Mesenchymal stem cell (in vitro differentiated cells and primary cell): ENCODE data around the gene ELK4.

ENCODE experiments used
- DNase-seq: peaks from one replicate; pipeline ENCODE4 v3.0.0-alpha.2; 2013
- H2AFZ ChIP-seq: one replicate; pipeline ENCODE4 v1.6.1; 2013; ENCODE audit warnings: low read depth, mild to moderate bottlenecking, control low read depth, inconsistent platforms, low read length, moderate library complexity
- H2AK5ac ChIP-seq: 2 replicates; pipeline ENCODE4 v1.6.1; 2013; ENCODE audit warnings: low read length, moderate library complexity, mild to moderate bottlenecking, inconsistent platforms; ENCODE audit not compliant: severe bottlenecking
- H2BK120ac ChIP-seq: one replicate; pipeline ENCODE4 v1.6.1; 2013; ENCODE audit warnings: low read depth, mild to moderate bottlenecking, inconsistent platforms, low read length, moderate library complexity
- H2BK12ac ChIP-seq, 2 experiments: one replicate each; pipeline ENCODE4 v1.6.1; 2013; ENCODE audit warnings: inconsistent platforms in 2 of 2, low read length in 2 of 2, mild to moderate bottlenecking in 2 of 2, moderate library complexity in 2 of 2, control low read depth in 1 of 2
- H2BK15ac ChIP-seq: one replicate; pipeline ENCODE4 v1.6.1; 2013; ENCODE audit warnings: mild to moderate bottlenecking, low read depth, inconsistent platforms; ENCODE audit not compliant: poor library complexity, severe bottlenecking
- H2BK5ac ChIP-seq: 2 replicates; pipeline ENCODE4 v1.6.1; 2013; ENCODE audit warnings: low read depth, mild to moderate bottlenecking, low read length, control low read depth, inconsistent platforms; ENCODE audit not compliant: poor library complexity, severe bottlenecking
- H3K14ac ChIP-seq, 2 experiments: one replicate each; pipeline ENCODE4 v1.6.1; 2013; ENCODE audit warnings: inconsistent platforms in 2 of 2, low read length in 2 of 2, control low read depth in 1 of 2, mild to moderate bottlenecking in 1 of 2, moderate library complexity in 1 of 2
- H3K18ac ChIP-seq, 2 experiments: one replicate each; pipeline ENCODE4 v1.6.1; 2013; ENCODE audit warnings: inconsistent platforms in 2 of 2, low read length in 2 of 2, control low read depth in 1 of 2, low read depth in 1 of 2, mild to moderate bottlenecking in 1 of 2
- H3K23ac ChIP-seq, 2 experiments: one replicate each; pipeline ENCODE4 v1.6.1; 2013; ENCODE audit warnings: inconsistent platforms in 2 of 2, low read length in 2 of 2, mild to moderate bottlenecking in 2 of 2, moderate library complexity in 2 of 2, control low read depth in 1 of 2
- H3K27ac ChIP-seq: 2 replicates; pipeline ENCODE4 v1.5.1; 2013; ENCODE audit warnings: mild to moderate bottlenecking, moderate library complexity, low read length, control low read depth, inconsistent platforms; ENCODE audit not compliant: poor library complexity, severe bottlenecking
- H3K27me3 ChIP-seq, 2 experiments: 2 replicates each; pipeline versions ENCODE4 v1.6.1 to v1.7.0; 2013; ENCODE audit warnings: low read length in 2 of 2, mild to moderate bottlenecking in 2 of 2, moderate library complexity in 2 of 2, control low read depth in 1 of 2, inconsistent platforms in 1 of 2; ENCODE audit not compliant: control insufficient read depth in 1 of 2, insufficient read depth in 1 of 2
- H3K36me3 ChIP-seq, 2 experiments: 2 replicates each; pipeline versions ENCODE4 v1.6.1 to v1.7.0; 2013; ENCODE audit warnings: low read length in 2 of 2, control low read depth in 1 of 2, inconsistent platforms in 1 of 2, low read depth in 1 of 2, mild to moderate bottlenecking in 1 of 2; ENCODE audit not compliant: insufficient read depth in 2 of 2, control insufficient read depth in 1 of 2
- H3K4ac ChIP-seq, 2 experiments: one replicate each; pipeline ENCODE4 v1.6.1; 2013; ENCODE audit warnings: inconsistent platforms in 2 of 2, low read length in 2 of 2, mild to moderate bottlenecking in 2 of 2, moderate library complexity in 2 of 2, control low read depth in 1 of 2, low read depth in 1 of 2
- H3K4me1 ChIP-seq: 2 replicates; pipeline ENCODE4 v1.6.1; 2013; ENCODE audit warnings: low read depth, low read length, control low read depth; ENCODE audit not compliant: control insufficient read depth, insufficient read depth
- H3K4me2 ChIP-seq: 2 replicates; pipeline ENCODE4 v1.6.1; 2013; ENCODE audit warnings: low read length, mild to moderate bottlenecking, inconsistent platforms; ENCODE audit not compliant: poor library complexity, severe bottlenecking
- H3K4me3 ChIP-seq, 2 experiments: 2 replicates each; pipeline versions ENCODE4 v1.5.1 to v1.7.0; 2013; ENCODE audit warnings: low read length in 2 of 2, mild to moderate bottlenecking in 2 of 2, control low read depth in 1 of 2, low read depth in 1 of 2; ENCODE audit not compliant: insufficient read depth in 1 of 2
- H3K79me1 ChIP-seq: replicated peaks from 2 replicates; pipeline ENCODE4 v1.6.1; 2013; ENCODE audit warnings: mild to moderate bottlenecking, control low read depth, low read length, inconsistent platforms; ENCODE audit not compliant: poor library complexity, severe bottlenecking
- H3K9ac ChIP-seq: 2 replicates; pipeline ENCODE4 v1.7.0; 2013; ENCODE audit warnings: mild to moderate bottlenecking, low read length, moderate library complexity
- H3K9me3 ChIP-seq: 2 replicates; pipeline ENCODE4 v1.7.0; 2013; ENCODE audit warnings: mild to moderate bottlenecking, low read length; ENCODE audit not compliant: control insufficient read depth
- H4K8ac ChIP-seq: one replicate; pipeline ENCODE4 v1.6.1; 2013; ENCODE audit warnings: inconsistent platforms, mild to moderate bottlenecking, low read length, moderate library complexity
- H4K91ac ChIP-seq: one replicate; pipeline ENCODE4 v1.6.1; 2013; ENCODE audit warnings: mild to moderate bottlenecking, low read length, inconsistent platforms
- WGBS: methylation state at CpG from one replicate; pipeline ENCODE4 v1.1.7; 2013; ENCODE audit warnings: mixed read lengths; 5-methylcytosine and 5-hydroxymethylcytosine counted together

The ELK4 gene

GRCh38 chr1:205678286-205679111, 46.7 kb upstream of the ELK4 start:
- H3K27me3 ChIP-seq: peaks cover 0 to 9% of the 10 kb centered on the region in 2 experiments
- H3K4me3 ChIP-seq: peak overlapping the region in 1 of 2 experiments; percentile 79
- 43% methylated on average over 9 of the region's 10 CpGs for WGBS
- no peak overlapping the region for H2AFZ ChIP-seq
- H2BK12ac ChIP-seq: peak overlapping the region; percentile 71 to 94
- DNase-seq: peak; percentile 71
- peak overlapping the region; percentile 91 for H4K8ac ChIP-seq
- H3K23ac ChIP-seq: no peak overlapping the region
- H3K18ac ChIP-seq: peak overlapping the region; percentile 70 to 95
- peak overlapping the region; percentile 68 to 79 for H3K4ac ChIP-seq
- H3K36me3 ChIP-seq: no peaks in the 10 kb centered on the region
- peak overlapping the region; percentile 27 for H3K9ac ChIP-seq
- peak overlapping the region; percentile 7 for H3K27ac ChIP-seq
- peaks cover 28% of the 10 kb centered on the region for H3K79me1 ChIP-seq
- H2BK5ac ChIP-seq: no peak overlapping the region
- no peaks in the 10 kb centered on the region for H3K9me3 ChIP-seq
- peak overlapping the region; percentile 89 for H4K91ac ChIP-seq
- peak overlapping the region in 1 of 2 experiments; percentile 21 for H3K14ac ChIP-seq
- H2BK120ac ChIP-seq: peak overlapping the region; percentile 54
- H3K4me2 ChIP-seq: peak overlapping the region; percentile 73
- peak overlapping the region; percentile 81 for H2AK5ac ChIP-seq
- peak overlapping the region; percentile 12 for H2BK15ac ChIP-seq
- peaks cover 21% of the 10 kb centered on the region for H3K4me1 ChIP-seq

- Histone ChIP-seq H3K4me2 (no peak overlapping the region), H4K91ac (no peak overlapping the region), H3K27ac (no peak overlapping the region), H3K23ac (no peak overlapping the region), H3K79me1 (peaks cover 28% of the 10 kb centered on the region), H3K4ac (no peak overlapping the region), H3K4me1 (peaks cover 21% of the 10 kb centered on the region), H3K27me3 (peaks cover 0 to 16% of the 10 kb centered on the region in 2 experiments), H3K9ac (no peak overlapping the region), H3K18ac (no peak overlapping the region), H3K9me3 (no peaks in the 10 kb centered on the region), H2BK120ac (no peak overlapping the region), H3K4me3 (no peak overlapping the region), H2AK5ac (no peak overlapping the region), H3K14ac (no peak overlapping the region), H2BK5ac (no peak overlapping the region), H2BK15ac (no peak overlapping the region), H2AFZ (no peak overlapping the region), H4K8ac (no peak overlapping the region), H2BK12ac (no peak overlapping the region), H3K36me3 (no peaks in the 10 kb centered on the region)
- DNase-seq: no peak
- 91% methylated on average over 5 of the region's 5 CpGs for WGBS
Measured at GRCh38 chr1:205677167-205677566, 45.4 kb upstream of the ELK4 start.

GRCh38 chr1:205676597-205676996, 44.8 kb upstream of the ELK4 start:
- no peak overlapping the region for H3K23ac ChIP-seq
- no peak overlapping the region for H3K14ac ChIP-seq
- DNase-seq: no peak
- no peaks in the 10 kb centered on the region for H3K36me3 ChIP-seq
- no peak overlapping the region for H3K27ac ChIP-seq
- H3K9ac ChIP-seq: no peak overlapping the region
- H3K4me1 ChIP-seq: peaks cover 26% of the 10 kb centered on the region
- peak overlapping the region in 1 of 2 experiments; percentile 14 for H3K18ac ChIP-seq
- no peak overlapping the region for H2BK12ac ChIP-seq
- no peak overlapping the region for H2BK15ac ChIP-seq
- H3K27me3 ChIP-seq: peaks cover 0 to 18% of the 10 kb centered on the region in 2 experiments
- no peak overlapping the region for H2BK5ac ChIP-seq
- H2AFZ ChIP-seq: no peak overlapping the region
- no peak overlapping the region for H2AK5ac ChIP-seq
- no peak overlapping the region for H3K4me2 ChIP-seq
- H3K4ac ChIP-seq: no peak overlapping the region
- 67% methylated on average over 3 of the region's 3 CpGs for WGBS
- H3K9me3 ChIP-seq: no peaks in the 10 kb centered on the region
- H3K79me1 ChIP-seq: peaks cover 28% of the 10 kb centered on the region
- no peak overlapping the region for H3K4me3 ChIP-seq
- no peak overlapping the region for H2BK120ac ChIP-seq
- no peak overlapping the region for H4K8ac ChIP-seq
- H4K91ac ChIP-seq: no peak overlapping the region

GRCh38 chr1:205676002-205676401, 44.2 kb upstream of the ELK4 start:
- H3K4me2 ChIP-seq: no peak overlapping the region
- no peak overlapping the region for H3K9ac ChIP-seq
- H2AK5ac ChIP-seq: no peak overlapping the region
- H3K27ac ChIP-seq: no peak overlapping the region
- H3K27me3 ChIP-seq: peaks cover 0 to 14% of the 10 kb centered on the region in 2 experiments
- peak overlapping the region in 1 of 2 experiments; percentile 49 for H2BK12ac ChIP-seq
- no peak overlapping the region for H2AFZ ChIP-seq
- H2BK120ac ChIP-seq: no peak overlapping the region
- H4K8ac ChIP-seq: no peak overlapping the region
- no peaks in the 10 kb centered on the region for H3K36me3 ChIP-seq
- peak overlapping the region; percentile 11 to 14 for H3K18ac ChIP-seq
- no peak overlapping the region for H2BK5ac ChIP-seq
- 98% methylated on average over 5 of the region's 5 CpGs for WGBS
- peaks cover 31% of the 10 kb centered on the region for H3K4me1 ChIP-seq
- no peaks in the 10 kb centered on the region for H3K9me3 ChIP-seq
- peaks cover 31% of the 10 kb centered on the region for H3K79me1 ChIP-seq
- peak overlapping the region in 1 of 2 experiments; percentile 44 for H3K14ac ChIP-seq
- no peak overlapping the region for H2BK15ac ChIP-seq
- no peak for DNase-seq
- H3K4me3 ChIP-seq: no peak overlapping the region
- H3K23ac ChIP-seq: no peak overlapping the region
- peak overlapping the region in 1 of 2 experiments; percentile 57 for H3K4ac ChIP-seq
- no peak overlapping the region for H4K91ac ChIP-seq
